IMR-90 (cell line): Measurements from ENCODE around the gene IFI44. TPM values are rescaled to one million over a fixed set of nuclear protein-coding genes. Genes with fewer than 3 reads are reported as not detected.

ENCODE experiments used
- ATAC-seq: fragments of 200-7000 bp; cut with Tn5 transposase; 2 replicates; pipeline ENCODE4 v1.9.1; 2020; ENCODE audit warnings: low read depth, mild to moderate bottlenecking, moderate library complexity
- BruUV-seq: library from RNA; stranded (reverse); fragments of 400-500 nt; replicated peaks from 2 replicates; lab custom pipeline; 2021; lab: Mats Ljungman, UMichigan
- CTCF ChIA-PET: fragments of 300-600 bp; formaldehyde crosslinking; extraction: SDS; loops from one replicate; lab custom pipeline; 2021; ENCODE audit warnings: antibody characterized with exemption; lab: Yijun Ruan, JAX
- POLR2A ChIA-PET: fragments of 300-600 bp; sonication (Branson Sonifier 250); formaldehyde crosslinking; loops from one replicate; lab custom pipeline; 2022; ENCODE audit warnings: antibody characterized with exemption; ENCODE audit not compliant: unreplicated experiment; lab: Charles Lee
- DNase-seq: peaks from one replicate; pipeline ENCODE4 v3.0.0; 2013
- H2AFZ ChIP-seq: replicated peaks from 2 replicates; pipeline ENCODE3; 2013; ENCODE audit warnings: low read length, mild to moderate bottlenecking; ENCODE audit not compliant: poor library complexity
- H2AK5ac ChIP-seq: 2 replicates; pipeline ENCODE4 v1.6.1; 2013; ENCODE audit warnings: low read depth, low read length, inconsistent platforms
- H2AK9ac ChIP-seq: replicated peaks from 2 replicates; pipeline ENCODE3; 2013; ENCODE audit warnings: mild to moderate bottlenecking, low read depth, low read length, moderate library complexity; ENCODE audit not compliant: poor library complexity
- H2BK120ac ChIP-seq: 2 replicates; pipeline ENCODE4 v1.6.1; 2013; ENCODE audit warnings: low read depth, low read length, inconsistent platforms
- H2BK15ac ChIP-seq: 3 replicates; pipeline ENCODE4 v1.6.1; 2013; ENCODE audit warnings: low read depth, low read length, inconsistent platforms
- H2BK20ac ChIP-seq: 2 replicates; pipeline ENCODE4 v1.6.1; 2013; ENCODE audit warnings: low read depth, mild to moderate bottlenecking, inconsistent platforms, low read length, moderate library complexity
- H2BK5ac ChIP-seq: 2 replicates; pipeline ENCODE4 v1.6.1; 2013; ENCODE audit warnings: mild to moderate bottlenecking, low read depth, low read length, inconsistent platforms; ENCODE audit not compliant: poor library complexity, severe bottlenecking
- H3K14ac ChIP-seq: replicated peaks from 2 replicates; pipeline ENCODE4 v1.6.1; 2013; ENCODE audit warnings: low read depth, low read length, inconsistent platforms
- H3K18ac ChIP-seq: 2 replicates; pipeline ENCODE4 v1.6.1; 2013; ENCODE audit warnings: low read depth, low read length, control low read depth
- H3K23ac ChIP-seq: 2 replicates; pipeline ENCODE4 v1.6.1; 2013; ENCODE audit warnings: low read depth, low read length, inconsistent platforms
- H3K27ac ChIP-seq: 2 replicates; pipeline ENCODE4 v1.5.1; 2013; ENCODE audit warnings: mild to moderate bottlenecking, control low read depth, low read length; ENCODE audit not compliant: insufficient read depth
- H3K27me3 ChIP-seq: 2 replicates; pipeline ENCODE4 v1.6.1; 2013; ENCODE audit warnings: low read length; ENCODE audit not compliant: control insufficient read depth, insufficient read depth
- H3K36me3 ChIP-seq: 2 replicates; pipeline ENCODE4 v1.6.1; 2013; ENCODE audit warnings: low read length, mixed read lengths; ENCODE audit not compliant: control insufficient read depth, insufficient read depth
- H3K4ac ChIP-seq: 2 replicates; pipeline ENCODE4 v1.6.1; 2013; ENCODE audit warnings: low read depth, low read length, inconsistent platforms
- H3K4me1 ChIP-seq: 2 replicates; pipeline ENCODE4 v1.6.1; 2013; ENCODE audit warnings: low read length, mixed read lengths; ENCODE audit not compliant: control insufficient read depth, insufficient read depth
- H3K4me2 ChIP-seq: 2 replicates; pipeline ENCODE4 v1.6.1; 2013; ENCODE audit warnings: low read depth, mild to moderate bottlenecking, control low read depth, low read length, moderate library complexity
- H3K4me3 ChIP-seq: 2 replicates; pipeline ENCODE4 v1.5.1; 2013; ENCODE audit warnings: low read depth, mild to moderate bottlenecking, control low read depth, low read length, moderate library complexity; ENCODE audit not compliant: insufficient read depth
- H3K56ac ChIP-seq: 2 replicates; pipeline ENCODE4 v1.6.1; 2013; ENCODE audit warnings: low read length, inconsistent platforms; ENCODE audit not compliant: insufficient read depth; ENCODE audit errors: extremely low read depth
- H3K79me1 ChIP-seq, 2 experiments: 2 replicates each; pipeline ENCODE4 v1.6.1; 2013; ENCODE audit warnings: low read length in 2 of 2, inconsistent platforms in 1 of 2, low read depth in 1 of 2
- H3K9ac ChIP-seq: 2 replicates; pipeline ENCODE4 v1.6.1; 2013; ENCODE audit warnings: low read depth, low read length, control low read depth
- H3K9me1 ChIP-seq: 2 replicates; pipeline ENCODE4 v1.6.1; 2013; ENCODE audit warnings: low read length, inconsistent platforms; ENCODE audit not compliant: insufficient read depth
- H3K9me3 ChIP-seq: 2 replicates; pipeline ENCODE4 v1.6.1; 2013; ENCODE audit warnings: low read length; ENCODE audit not compliant: control insufficient read depth, insufficient read depth
- H4K20me1 ChIP-seq: 2 replicates; pipeline ENCODE4 v1.6.1; 2013; ENCODE audit warnings: low read length, inconsistent platforms; ENCODE audit not compliant: insufficient read depth
- H4K5ac ChIP-seq: 2 replicates; pipeline ENCODE4 v1.6.1; 2013; ENCODE audit warnings: mild to moderate bottlenecking, low read depth, low read length, control low read depth
- H4K8ac ChIP-seq, 2 experiments: 2 replicates each; pipeline ENCODE4 v1.6.1; 2013; ENCODE audit warnings: low read depth in 2 of 2, low read length in 2 of 2, control low read depth in 1 of 2, inconsistent platforms in 1 of 2
- H4K91ac ChIP-seq: 2 replicates; pipeline ENCODE4 v1.6.1; 2013; ENCODE audit warnings: low read depth, low read length, inconsistent platforms; ENCODE audit not compliant: insufficient read depth
- CTCF ChIP-seq: conservative IDR thresholded peaks from 2 replicates; pipeline ENCODE4 v1.5.1; 2012; ENCODE audit warnings: mild to moderate bottlenecking, low read depth, low read length, improper control_type of control experiment
- MAFK ChIP-seq: IDR thresholded peaks from 2 replicates; pipeline ENCODE4 v1.6.1; 2012; ENCODE audit warnings: low read depth, low read length, improper control_type of control experiment
- NFE2L2 ChIP-seq: fragments of 150-350 bp; IDR thresholded peaks from 2 replicates; pipeline ENCODE4 v1.6.1; 2016; ENCODE audit warnings: low read depth, mild to moderate bottlenecking, low read length
- WGBS, 2 experiments: methylation state at CpG; one replicate each; pipeline versions ENCODE4 v1.1.5 to v1.1.7; 2013; ENCODE audit warnings: missing lambda C conversion rate in 2 of 2; ENCODE audit not compliant: insufficient read length in 1 of 2; ENCODE audit errors: extremely low coverage in 2 of 2; 5-methylcytosine and 5-hydroxymethylcytosine counted together
- dilution Hi-C: fragments of 300-500 bp; cut with HindIII; formaldehyde crosslinking; loops from one replicate; pipeline ENCODE4 v1.14.3; 2018; ENCODE audit warnings: low sequenced_read_pairs; ENCODE audit not compliant: unreplicated experiment
- in situ Hi-C: fragments of 300-500 bp; cut with MboI; formaldehyde crosslinking; loops from 3 replicates; pipeline ENCODE4 v1.14.3; 2019; ENCODE audit warnings: low sequenced_read_pairs, inconsistent platforms, mixed read lengths
- intact Hi-C: fragments of 100-400 bp; cut with micrococcal nuclease; formaldehyde crosslinking; loops from 2 replicates; pipeline ENCODE4 v1.10.0; 2022
- polyA plus RNA-seq, 3 experiments: library from polyadenylated mRNA; depleted of rRNA; stranded (reverse); fragments of >200 nt; gene quantifications; 2 replicates each; pipeline ENCODE4 v1.2.3, GENCODE V29; 2012; ENCODE audit warnings: low replicate concordance in 1 of 3
- total RNA-seq: library from RNA; depleted of rRNA; stranded (reverse); fragments of >200 nt; gene quantifications from 2 replicates; pipeline ENCODE4 v1.2.3, GENCODE V29; 2012

The IFI44 gene
- total and polyA plus RNA-seq, 2 of the 4 experiments (the other 2 are of a cell fraction) = 2.2 to 2.7 TPM

- Histone ChIP-seq H3K14ac (no peak overlapping the region), H4K91ac (no peak overlapping the region), H2BK15ac (no peak overlapping the region), H2AK9ac (no peak overlapping the region), H2BK5ac (no peak overlapping the region), H4K20me1 (no peaks in the 10 kb centered on the region), H3K18ac (no peak overlapping the region), H3K79me1 (no peaks in the 10 kb centered on the region), H3K4me3 (no peak overlapping the region), H3K36me3 (no peaks in the 10 kb centered on the region), H2BK120ac (no peak overlapping the region), H3K9me3 (no peaks in the 10 kb centered on the region), H3K23ac (no peak overlapping the region), H3K9ac (no peak overlapping the region), H3K56ac (no peak overlapping the region), H3K9me1 (no peaks in the 10 kb centered on the region), H2AK5ac (no peak overlapping the region), H3K4ac (no peak overlapping the region), H2BK20ac (no peak overlapping the region), H2AFZ (no peak overlapping the region), H3K4me2 (no peak overlapping the region), H4K8ac (no peak overlapping the region), H3K27me3 (no peaks in the 10 kb centered on the region), H3K27ac (no peak overlapping the region), H4K5ac (no peak overlapping the region), H3K4me1 (peaks cover 2% of the 10 kb centered on the region)
- POLR2A ChIA-PET = no interaction called here
- DNase-seq (no peak), ATAC-seq (no peak)
- intact Hi-C loops = loop anchor here (5.0 kb wide), 2 partner anchors 213 to 578 kb away; no protein-coding TSS in a partner anchor
- CTCF ChIA-PET = no interaction called here
- dilution Hi-C loops = no loop called here
- in situ Hi-C loops = no loop called here
- TF ChIP-seq CTCF = no peak
- peak; percentile 78 for TF ChIP-seq NFE2L2
- TF ChIP-seq MAFK = peak; percentile 38; the same call in 1 of the 2 replicates
- no TSS peak for BruUV-seq
- WGBS, 2 experiments = 100% methylated on average over 1 of the region's 3 CpGs; no CpG with 5 or more reads in 1 of the 2 experiments
These were observed 30.6 kb upstream of the IFI44 start for GRCh38 chr1:78619032-78619431.
